Stimulated activated naive CD8-positive, alpha-beta T cell treated with anti-CD3 and anti-CD28 coated beads, Interleukin-15, amount 100 ng/mL, for 72 hours (primary cell): Measurements from ENCODE around the gene GADD45G.

ENCODE experiments used
- ATAC-seq: fragments of 150-1000 bp; cut with Tn5 transposase; 2 replicates; pipeline ENCODE4 v1.10.0; 2021; ENCODE audit warnings: mild to moderate bottlenecking, moderate library complexity
- DNase-seq, 2 donors: peaks; one replicate each; pipeline ENCODE4 v3.0.0; 2021 to 2022
- H3K27ac Mint-ChIP-seq, 2 donors: one replicate each; pipeline ENCODE4 v1.8.0; 2022; ENCODE audit warnings: mild to moderate bottlenecking in 2 of 2, mixed read lengths in 2 of 2, moderate library complexity in 2 of 2
- H3K27me3 Mint-ChIP-seq: one replicate; pipeline ENCODE4 v1.8.0; 2022; ENCODE audit warnings: mixed read lengths
- H3K4me1 Mint-ChIP-seq: one replicate; pipeline ENCODE4 v1.8.0; 2022; ENCODE audit warnings: mild to moderate bottlenecking, mixed read lengths
- H3K4me3 Mint-ChIP-seq, 2 donors: one replicate each; pipeline ENCODE4 v1.8.0; 2022; ENCODE audit warnings: mild to moderate bottlenecking in 2 of 2, mixed read lengths in 2 of 2, moderate library complexity in 1 of 2
- H3K9me3 Mint-ChIP-seq, 2 donors: one replicate each; pipeline ENCODE4 v1.8.0; 2022; ENCODE audit warnings: mixed read lengths in 2 of 2

GADD45G gene

GRCh38 chr9:89604729-89605464 lies at the start of gene GADD45G:
Gene GADD45G (plus strand): TSS chr9:89605012. CDS start chr9:89605122, 110 bp downstream.
- peak; percentile 75 for ATAC-seq
- DNase-seq, result peak; percentile 89 to 92
- H3K9me3 Mint-ChIP-seq, result no peaks in the 10 kb centered on the region
- H3K4me3 Mint-ChIP-seq, result peak within 1 kb of the TSS; percentile 91
- H3K4me1 Mint-ChIP-seq, result peaks cover 44% of the 10 kb centered on the region
- H3K27me3 Mint-ChIP-seq, result peaks cover 19% of the 10 kb centered on the region
- peak within 1 kb of the TSS; percentile 86 to 92 for H3K27ac Mint-ChIP-seq

GRCh38 chr9:89555036-89555415 lies 49.8 kb upstream of the GADD45G start:
- ATAC-seq (no peak), DNase-seq (no peak)
- Mint-ChIP-seq H3K4me3 (no peak overlapping the region), H3K27ac (peak overlapping the region; percentile 30 to 74), H3K27me3 (no peaks in the 10 kb centered on the region), H3K4me1 (peaks cover 38% of the 10 kb centered on the region), H3K9me3 (no peaks in the 10 kb centered on the region)

GRCh38 chr9:89555451-89556375 lies 49.1 kb upstream of the GADD45G start:
- Mint-ChIP-seq H3K4me3 (peak overlapping the region; percentile 71 to 72), H3K27me3 (no peaks in the 10 kb centered on the region), H3K4me1 (peaks cover 32% of the 10 kb centered on the region), H3K9me3 (no peaks in the 10 kb centered on the region), H3K27ac (peak overlapping the region; percentile 71 to 94)
- peak; percentile 71 for ATAC-seq
- DNase-seq, result no peak

GRCh38 chr9:89558196-89558899 lies 46.5 kb upstream of the GADD45G start:
- Mint-ChIP-seq H3K4me1 (peaks cover 32% of the 10 kb centered on the region), H3K9me3 (no peaks in the 10 kb centered on the region), H3K27me3 (peaks cover 4% of the 10 kb centered on the region), H3K27ac (no peak overlapping the region), H3K4me3 (no peak overlapping the region)
- ATAC-seq (no peak), DNase-seq (no peak)

GRCh38 chr9:89558948-89559347 lies 45.9 kb upstream of the GADD45G start:
- ATAC-seq (no peak), DNase-seq (no peak)
- H3K4me3 Mint-ChIP-seq, result no peak overlapping the region
- no peaks in the 10 kb centered on the region for H3K9me3 Mint-ChIP-seq
- H3K27ac Mint-ChIP-seq, result no peak overlapping the region
- peaks cover 32% of the 10 kb centered on the region for H3K4me1 Mint-ChIP-seq
- H3K27me3 Mint-ChIP-seq, result peaks cover 7% of the 10 kb centered on the region

GRCh38 chr9:89562186-89562814 lies 42.5 kb upstream of the GADD45G start:
- Mint-ChIP-seq H3K4me1 (peaks cover 15% of the 10 kb centered on the region), H3K9me3 (peaks cover 0 to 4% of the 10 kb centered on the region in 2 donors), H3K4me3 (no peak overlapping the region), H3K27ac (no peak overlapping the region), H3K27me3 (peaks cover 7% of the 10 kb centered on the region)
- ATAC-seq (no peak), DNase-seq (no peak)

- no peak overlapping the region for H3K27ac Mint-ChIP-seq
- H3K9me3 Mint-ChIP-seq, result peaks cover 4% of the 10 kb centered on the region in 2 donors
- DNase-seq (no peak), ATAC-seq (no peak)
- H3K4me3 Mint-ChIP-seq, result no peak overlapping the region
- H3K4me1 Mint-ChIP-seq, result peaks cover 15% of the 10 kb centered on the region
- peaks cover 7% of the 10 kb centered on the region for H3K27me3 Mint-ChIP-seq
These were observed 41.1 kb upstream of the GADD45G start for GRCh38 chr9:89563571-89564345.

GRCh38 chr9:89564346-89564878 lies 40.4 kb upstream of the GADD45G start:
- peaks cover 7% of the 10 kb centered on the region for H3K27me3 Mint-ChIP-seq
- ATAC-seq (no peak), DNase-seq (no peak)
- peaks cover 4 to 6% of the 10 kb centered on the region in 2 donors for H3K9me3 Mint-ChIP-seq
- peaks cover 15% of the 10 kb centered on the region for H3K4me1 Mint-ChIP-seq
- no peak overlapping the region for H3K27ac Mint-ChIP-seq
- H3K4me3 Mint-ChIP-seq, result no peak overlapping the region

- ATAC-seq, result no peak
- peaks cover 15% of the 10 kb centered on the region for H3K4me1 Mint-ChIP-seq
- H3K27ac Mint-ChIP-seq, result peak overlapping the region in 1 of 2 donors; percentile 20
- H3K9me3 Mint-ChIP-seq, result peaks cover 4 to 6% of the 10 kb centered on the region in 2 donors
- no peak for DNase-seq
- no peak overlapping the region for H3K4me3 Mint-ChIP-seq
- H3K27me3 Mint-ChIP-seq, result peaks cover 16% of the 10 kb centered on the region
These were observed 37.2 kb upstream of the GADD45G start for GRCh38 chr9:89567649-89568048.

GRCh38 chr9:89574309-89574708 lies 30.5 kb upstream of the GADD45G start:
- Mint-ChIP-seq H3K4me3 (no peak overlapping the region), H3K9me3 (no peaks in the 10 kb centered on the region), H3K27me3 (peaks cover 40% of the 10 kb centered on the region), H3K27ac (no peak overlapping the region), H3K4me1 (peaks cover 12% of the 10 kb centered on the region)
- no peak for ATAC-seq
- no peak for DNase-seq

- no peak overlapping the region for H3K27ac Mint-ChIP-seq
- no peak overlapping the region for H3K4me3 Mint-ChIP-seq
- no peaks in the 10 kb centered on the region for H3K9me3 Mint-ChIP-seq
- no peak for ATAC-seq
- no peak for DNase-seq
- peaks cover 30% of the 10 kb centered on the region for H3K4me1 Mint-ChIP-seq
- peaks cover 47% of the 10 kb centered on the region for H3K27me3 Mint-ChIP-seq
These were observed 28.4 kb upstream of the GADD45G start for GRCh38 chr9:89576404-89576839.

GRCh38 chr9:89577363-89577762 lies 27.4 kb upstream of the GADD45G start:
- H3K9me3 Mint-ChIP-seq, result no peaks in the 10 kb centered on the region
- no peak overlapping the region for H3K27ac Mint-ChIP-seq
- H3K4me1 Mint-ChIP-seq, result peaks cover 30% of the 10 kb centered on the region
- H3K27me3 Mint-ChIP-seq, result peaks cover 49% of the 10 kb centered on the region
- DNase-seq, result no peak
- no peak for ATAC-seq
- no peak overlapping the region for H3K4me3 Mint-ChIP-seq

GRCh38 chr9:89579741-89580385 lies 24.9 kb upstream of the GADD45G start:
- H3K4me3 Mint-ChIP-seq, result peak overlapping the region; percentile 47 to 51
- H3K4me1 Mint-ChIP-seq, result peaks cover 23% of the 10 kb centered on the region
- DNase-seq (peak; percentile 49 to 63), ATAC-seq (peak; percentile 98)
- peak overlapping the region; percentile 49 to 63 for H3K27ac Mint-ChIP-seq
- peaks cover 64% of the 10 kb centered on the region for H3K27me3 Mint-ChIP-seq
- peaks cover 13 to 14% of the 10 kb centered on the region in 2 donors for H3K9me3 Mint-ChIP-seq

GRCh38 chr9:89586311-89586710 lies 18.5 kb upstream of the GADD45G start:
- Mint-ChIP-seq H3K9me3 (peaks cover 13 to 14% of the 10 kb centered on the region in 2 donors), H3K4me3 (no peak overlapping the region), H3K27me3 (peaks cover 36% of the 10 kb centered on the region), H3K27ac (no peak overlapping the region), H3K4me1 (no peaks in the 10 kb centered on the region)
- DNase-seq (no peak), ATAC-seq (no peak)
